Measurements from ENCODE around the gene ANAPC4. TPM values are rescaled to one million over a fixed set of nuclear protein-coding genes. Genes with fewer than 3 reads are reported as not detected.

The ANAPC4 gene
- total RNA-seq, 4 donors from 2014 or later: 14.9 to 32.0 (median 19.2) TPM

DNA sequence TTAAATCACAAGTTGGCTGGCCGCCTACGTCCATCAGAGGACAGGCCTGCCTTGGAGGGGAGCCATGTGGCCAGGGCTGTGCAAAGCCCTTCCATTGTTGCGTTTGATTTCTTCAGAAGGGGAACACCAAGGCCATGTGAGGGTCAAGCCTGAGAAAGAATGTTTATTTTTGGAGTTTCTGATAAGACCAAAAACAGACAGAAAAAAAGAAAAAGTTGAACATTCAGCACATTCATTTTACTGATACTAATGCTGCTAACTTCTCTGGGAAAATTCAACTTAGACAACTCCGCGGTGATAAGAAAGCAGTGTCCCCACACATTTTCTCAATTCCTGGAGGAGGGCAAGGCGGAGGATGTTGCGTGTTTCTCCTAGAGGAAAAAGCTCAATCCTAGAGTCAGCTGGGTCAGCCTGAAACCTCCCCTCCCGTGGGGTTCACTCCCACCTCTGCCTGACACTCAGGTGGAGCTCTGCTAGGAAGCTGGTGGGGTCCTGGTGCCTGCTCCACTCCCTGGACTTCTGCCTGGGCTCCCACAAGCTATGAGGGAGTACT lies 63.5 kb downstream of the ANAPC4 start:
- no peak overlapping the region for H3K4me3 ChIP-seq (ENCODE audit: low read depth, poor library complexity, severe bottlenecking)
- peak in 1 of 2 donors; percentile 49 for DNase-seq (ENCODE audit: low spot score in 2 of 2)
- intact Hi-C loops (cut with DNase I; ENCODE audit: low total_unique reads): no loop called here
- 70 to 78% methylated on average over 7 to 8 of the region's 8 CpGs for WGBS, 2 donors
- TF ChIP-seq POLR2A (IDR thresholded peaks at IDR 0.05): no peak

DNA sequence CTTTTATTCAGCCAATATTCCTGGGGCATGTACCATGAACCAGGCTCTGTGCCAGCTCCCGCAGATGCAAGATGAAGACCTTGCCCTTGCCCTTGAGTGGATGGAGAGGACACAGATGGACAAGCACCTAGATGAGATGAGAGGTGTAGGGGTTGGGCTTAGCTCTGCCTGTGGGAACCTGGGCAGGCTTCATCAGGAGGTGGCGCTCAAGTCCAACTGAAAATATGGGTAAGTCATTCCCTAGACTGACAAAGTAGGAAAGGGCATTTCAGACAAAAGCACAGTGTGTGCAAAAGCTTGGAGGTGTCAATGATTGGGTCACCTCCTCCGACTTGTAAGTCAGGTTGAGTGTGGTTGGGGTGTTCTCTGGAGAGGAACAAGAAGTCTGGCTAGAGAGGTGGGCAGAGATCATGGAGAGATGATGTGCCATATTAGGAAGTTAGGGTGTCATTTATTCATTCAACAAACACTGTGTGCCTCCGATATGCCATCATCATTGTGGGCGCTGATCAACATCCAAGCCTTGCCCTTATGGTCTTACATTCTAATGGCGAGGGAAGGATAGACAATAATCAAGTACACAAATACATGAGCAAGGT lies 64.6 kb downstream of the ANAPC4 start:
- intact Hi-C loops (cut with DNase I; ENCODE audit: low total_unique reads): no loop called here
- no peak overlapping the region for H3K4me3 ChIP-seq (ENCODE audit: low read depth, poor library complexity, severe bottlenecking)
- DNase-seq (ENCODE audit: low spot score in 2 of 2): peak; percentile 21 to 82
- 50 to 57% methylated on average over 6 of the region's 6 CpGs for WGBS, 2 donors
- TF ChIP-seq POLR2A (IDR thresholded peaks at IDR 0.05): no peak
- TF ChIP-seq, protein P1, sequence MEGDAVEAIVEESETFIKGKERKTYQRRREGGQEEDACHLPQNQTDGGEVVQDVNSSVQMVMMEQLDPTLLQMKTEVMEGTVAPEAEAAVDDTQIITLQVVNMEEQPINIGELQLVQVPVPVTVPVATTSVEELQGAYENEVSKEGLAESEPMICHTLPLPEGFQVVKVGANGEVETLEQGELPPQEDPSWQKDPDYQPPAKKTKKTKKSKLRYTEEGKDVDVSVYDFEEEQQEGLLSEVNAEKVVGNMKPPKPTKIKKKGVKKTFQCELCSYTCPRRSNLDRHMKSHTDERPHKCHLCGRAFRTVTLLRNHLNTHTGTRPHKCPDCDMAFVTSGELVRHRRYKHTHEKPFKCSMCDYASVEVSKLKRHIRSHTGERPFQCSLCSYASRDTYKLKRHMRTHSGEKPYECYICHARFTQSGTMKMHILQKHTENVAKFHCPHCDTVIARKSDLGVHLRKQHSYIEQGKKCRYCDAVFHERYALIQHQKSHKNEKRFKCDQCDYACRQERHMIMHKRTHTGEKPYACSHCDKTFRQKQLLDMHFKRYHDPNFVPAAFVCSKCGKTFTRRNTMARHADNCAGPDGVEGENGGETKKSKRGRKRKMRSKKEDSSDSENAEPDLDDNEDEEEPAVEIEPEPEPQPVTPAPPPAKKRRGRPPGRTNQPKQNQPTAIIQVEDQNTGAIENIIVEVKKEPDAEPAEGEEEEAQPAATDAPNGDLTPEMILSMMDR (IDR thresholded peaks at IDR 0.05): no peak

DNA sequence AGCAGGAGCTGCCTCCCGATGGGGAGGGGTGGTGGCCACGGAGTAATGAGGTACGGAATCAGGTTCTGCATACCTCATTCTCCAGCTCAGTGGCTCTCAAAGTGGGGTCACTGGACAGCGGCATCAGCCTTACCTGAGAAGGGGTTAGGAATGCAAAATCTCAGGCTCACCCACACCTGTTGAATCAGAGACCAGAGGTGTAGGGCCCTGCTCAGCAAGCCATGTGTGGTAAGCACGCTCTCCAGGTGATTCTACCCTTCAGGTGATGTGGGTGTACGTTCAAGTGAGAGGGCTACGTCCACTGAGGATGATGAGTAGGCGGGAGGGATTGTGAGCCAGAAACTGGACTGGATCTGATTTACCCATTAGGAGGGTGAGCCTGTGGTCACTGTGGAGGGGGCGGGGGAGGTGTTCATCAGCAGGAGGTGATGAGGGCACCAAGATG lies 65.8 kb downstream of the ANAPC4 start:
- DNase-seq (ENCODE audit: low spot score in 2 of 2): peak in 1 of 2 donors; percentile 21
- H3K4me3 ChIP-seq (ENCODE audit: low read depth, poor library complexity, severe bottlenecking): no peak overlapping the region
- 75 to 78% methylated on average over 9 of the region's 9 CpGs for WGBS, 2 donors
- intact Hi-C loops (cut with DNase I; ENCODE audit: low total_unique reads): no loop called here
- TF ChIP-seq POLR2A (IDR thresholded peaks at IDR 0.05): no peak
- TF ChIP-seq, protein P1 (IDR thresholded peaks at IDR 0.05): no peak

DNA sequence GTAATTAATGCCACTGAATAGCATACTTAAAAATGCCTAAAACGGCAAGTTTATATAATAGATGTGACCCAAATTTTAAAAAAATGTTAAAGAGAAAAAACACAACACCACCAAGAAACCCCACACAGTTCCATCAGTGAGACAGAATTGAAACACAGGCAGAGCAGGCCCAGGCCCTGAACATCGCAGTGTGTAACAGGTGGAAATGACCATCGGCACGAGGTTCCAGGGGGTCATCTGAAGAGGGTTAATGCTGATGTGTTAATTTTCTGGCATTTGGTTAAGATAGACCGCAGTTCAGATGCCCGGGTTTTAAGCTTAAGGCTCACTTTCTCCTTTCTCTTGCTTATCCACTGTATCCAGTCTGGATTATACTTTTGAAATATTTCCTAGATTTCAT lies 66.8 kb downstream of the ANAPC4 start:
- intact Hi-C loops (cut with DNase I; ENCODE audit: low total_unique reads): no loop called here
- 94% methylated on average over 6 of the region's 6 CpGs for WGBS, 2 donors
- H3K4me3 ChIP-seq (ENCODE audit: low read depth, poor library complexity, severe bottlenecking): no peak overlapping the region
- DNase-seq (ENCODE audit: low spot score in 2 of 2): peak in 1 of 2 donors; percentile 68
- TF ChIP-seq, protein P1 (IDR thresholded peaks at IDR 0.05): no peak
- no peak for TF ChIP-seq POLR2A (IDR thresholded peaks at IDR 0.05)

DNA sequence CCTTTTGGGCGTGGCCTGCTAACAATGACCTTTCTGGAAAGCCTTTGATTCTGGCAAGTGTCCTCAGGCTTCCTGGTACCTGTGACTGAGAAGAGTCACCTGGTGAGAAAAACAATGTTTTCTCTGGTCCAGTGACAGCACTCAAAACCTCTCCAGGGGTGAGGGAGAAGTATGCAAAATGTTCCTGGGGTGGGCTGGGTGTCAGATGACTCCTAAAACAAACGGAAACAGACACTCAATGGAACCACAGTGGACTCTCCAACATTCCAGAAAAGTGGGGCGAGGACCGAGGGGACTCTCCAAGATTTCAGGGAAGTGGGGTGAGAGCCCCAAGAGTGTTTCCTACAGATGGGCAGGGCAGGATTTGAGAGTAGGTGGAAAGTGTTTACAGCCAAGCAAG lies 69.5 kb downstream of the ANAPC4 start:
- TF ChIP-seq POLR2A (IDR thresholded peaks at IDR 0.05): no peak
- TF ChIP-seq, protein P1 (IDR thresholded peaks at IDR 0.05): no peak
- 55 to 63% methylated on average over 4 of the region's 4 CpGs for WGBS, 2 donors
- no peak for DNase-seq (ENCODE audit: low spot score in 2 of 2)
- intact Hi-C loops (cut with DNase I; ENCODE audit: low total_unique reads): no loop called here
- no peak overlapping the region for H3K4me3 ChIP-seq (ENCODE audit: low read depth, poor library complexity, severe bottlenecking)

DNA sequence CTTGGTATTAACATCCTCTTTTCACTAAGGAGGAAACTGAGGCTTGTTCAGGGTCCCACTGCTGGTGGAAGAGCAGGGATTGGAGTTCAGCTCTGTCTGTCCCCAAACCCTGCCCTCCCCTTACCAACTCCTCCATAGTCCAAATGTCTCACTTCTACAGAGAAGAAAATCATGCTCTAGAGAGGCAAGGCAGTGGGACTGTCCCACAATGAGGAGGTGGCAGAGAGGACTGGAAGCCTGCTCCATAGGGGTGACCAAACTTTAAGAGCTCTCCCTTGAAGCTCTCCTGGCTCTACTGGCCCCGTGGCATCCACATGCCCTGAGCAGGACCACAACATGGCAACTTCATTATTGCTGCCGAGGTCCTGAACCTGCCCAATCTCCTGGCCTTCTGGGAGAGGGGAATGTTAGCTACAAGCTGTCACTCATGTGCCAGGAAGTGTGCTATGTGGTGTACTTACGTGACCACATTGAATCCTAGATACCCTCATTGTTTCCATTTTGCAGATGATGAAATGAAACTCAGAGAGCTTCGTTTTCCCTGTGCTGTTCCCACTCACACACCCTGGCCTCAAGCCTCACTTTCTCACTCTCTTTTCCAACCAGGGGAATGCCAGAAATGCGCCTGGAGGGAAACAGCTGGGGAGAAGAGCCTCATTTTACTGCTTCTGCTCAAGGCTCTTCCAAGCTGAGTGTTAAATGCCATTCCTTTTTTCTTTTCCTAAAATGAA lies 71.5 kb downstream of the ANAPC4 start:
- WGBS, 2 donors: 45 to 48% methylated on average over 5 of the region's 5 CpGs
- intact Hi-C loops (cut with DNase I; ENCODE audit: low total_unique reads): no loop called here
- no peak for TF ChIP-seq POLR2A (IDR thresholded peaks at IDR 0.05)
- TF ChIP-seq, protein P1 (IDR thresholded peaks at IDR 0.05): no peak
- DNase-seq (ENCODE audit: low spot score in 2 of 2): no peak
- H3K4me3 ChIP-seq (ENCODE audit: low read depth, poor library complexity, severe bottlenecking): no peak overlapping the region
